HG03378 (cell line): ENCODE measurements around the gene SLC35F2.
A peak's percentile ranks its signal among the peaks of the same experiment; 100 is the strongest.
"Not testable (repeated sequence)": the region's sequence is repeated elsewhere in the genome, so short reads cannot be mapped to it uniquely, and the experiment has no call there.

Experiments used
- ATAC-seq: cut with Tn5 transposase; IDR thresholded peaks from one replicate; pipeline ENCODE4 v1.9.1; 2021; ENCODE audit warnings: mild to moderate bottlenecking, moderate library complexity; ENCODE audit not compliant: unreplicated experiment

Gene SLC35F2

GRCh38 chr11:107842412-107843100 lies 16.0 kb downstream of the SLC35F2 start:
- no peak for ATAC-seq

GRCh38 chr11:107840129-107840484 lies 18.5 kb downstream of the SLC35F2 start:
- peak; percentile 13 for ATAC-seq

- no peak for ATAC-seq
These were observed 21.7 kb downstream of the SLC35F2 start for GRCh38 chr11:107836851-107837250.

- ATAC-seq = no peak
These were observed 23.6 kb downstream of the SLC35F2 start for GRCh38 chr11:107834995-107835394.

GRCh38 chr11:107833926-107834325 lies 24.7 kb downstream of the SLC35F2 start:
- ATAC-seq = not testable (repeated sequence)

GRCh38 chr11:107830915-107831540 lies 27.6 kb downstream of the SLC35F2 start:
- no peak for ATAC-seq

GRCh38 chr11:107827041-107827440 lies 31.5 kb downstream of the SLC35F2 start:
- no peak for ATAC-seq

GRCh38 chr11:107825875-107826274 lies 32.7 kb downstream of the SLC35F2 start:
- ATAC-seq = no peak

- ATAC-seq = no peak
These were observed 33.8 kb downstream of the SLC35F2 start for GRCh38 chr11:107824668-107825369.

- ATAC-seq = no peak
These were observed 37.2 kb downstream of the SLC35F2 start for GRCh38 chr11:107821199-107821927.

- ATAC-seq = no peak
These were observed 39.1 kb downstream of the SLC35F2 start for GRCh38 chr11:107819361-107820014.

- no peak for ATAC-seq
These were observed 40.1 kb downstream of the SLC35F2 start for GRCh38 chr11:107818491-107818890.

- ATAC-seq = no peak
These were observed 42.6 kb downstream of the SLC35F2 start for GRCh38 chr11:107816028-107816427.

GRCh38 chr11:107810875-107811274 lies 47.7 kb downstream of the SLC35F2 start:
- ATAC-seq = no peak

- ATAC-seq = no peak
These were observed 50.1 kb downstream of the SLC35F2 start for GRCh38 chr11:107808521-107808920.

GRCh38 chr11:107804971-107805370 lies 53.6 kb downstream of the SLC35F2 start:
- ATAC-seq = no peak

- no peak for ATAC-seq
These were observed 54.4 kb downstream of the SLC35F2 start for GRCh38 chr11:107804211-107804610.

- ATAC-seq = no peak
These were observed 56.9 kb downstream of the SLC35F2 start for GRCh38 chr11:107801641-107802040.

GRCh38 chr11:107799218-107799859 lies 59.2 kb downstream of the SLC35F2 start:
- peak; percentile 88 for ATAC-seq

GRCh38 chr11:107792049-107792443 lies 66.5 kb downstream of the SLC35F2 start:
- no peak for ATAC-seq
